Loucy (cell line): ENCODE data around the gene RBBP8.
"Not testable (repeated sequence)": the region's sequence is repeated elsewhere in the genome, so short reads cannot be mapped to it uniquely, and the experiment has no call there.

Experiments
- EZH2phosphoT487 ChIP-seq: fragments of 200-600 bp; IDR thresholded peaks from 2 replicates; pipeline ENCODE4 v1.6.1; 2018; ENCODE audit warnings: antibody characterized with exemption, mild to moderate bottlenecking, moderate library complexity, borderline replicate concordance
- TF ChIP-seq, protein P1 (sequence below): fragments of 200-600 bp; sonication (generic); conservative IDR thresholded peaks from 2 replicates; pipeline ENCODE4 v1.5.1; 2014; ENCODE audit warnings: mild to moderate bottlenecking, antibody characterized with exemption, low read length

DNA sequence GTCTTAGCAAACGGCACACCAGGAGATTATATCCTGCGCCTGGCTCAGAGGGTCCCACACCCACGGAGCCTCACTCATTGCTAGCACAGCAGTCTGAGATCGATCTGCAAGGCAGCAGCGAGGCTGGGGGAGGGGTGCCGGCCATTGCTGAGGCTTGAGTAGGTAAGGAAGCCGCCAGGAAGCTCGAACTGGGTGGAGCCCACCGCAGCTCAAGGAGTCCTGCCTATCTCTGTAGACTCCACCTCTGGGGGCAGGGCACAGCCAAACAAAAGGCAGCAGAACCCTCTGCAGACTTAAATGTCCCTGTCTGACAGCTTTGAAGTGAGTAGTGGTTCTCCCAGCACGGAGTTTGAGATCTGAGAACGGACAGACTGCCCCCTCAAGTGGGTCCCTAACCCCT lies 47.4 kb upstream of the RBBP8 start:
- TF ChIP-seq, protein P1, sequence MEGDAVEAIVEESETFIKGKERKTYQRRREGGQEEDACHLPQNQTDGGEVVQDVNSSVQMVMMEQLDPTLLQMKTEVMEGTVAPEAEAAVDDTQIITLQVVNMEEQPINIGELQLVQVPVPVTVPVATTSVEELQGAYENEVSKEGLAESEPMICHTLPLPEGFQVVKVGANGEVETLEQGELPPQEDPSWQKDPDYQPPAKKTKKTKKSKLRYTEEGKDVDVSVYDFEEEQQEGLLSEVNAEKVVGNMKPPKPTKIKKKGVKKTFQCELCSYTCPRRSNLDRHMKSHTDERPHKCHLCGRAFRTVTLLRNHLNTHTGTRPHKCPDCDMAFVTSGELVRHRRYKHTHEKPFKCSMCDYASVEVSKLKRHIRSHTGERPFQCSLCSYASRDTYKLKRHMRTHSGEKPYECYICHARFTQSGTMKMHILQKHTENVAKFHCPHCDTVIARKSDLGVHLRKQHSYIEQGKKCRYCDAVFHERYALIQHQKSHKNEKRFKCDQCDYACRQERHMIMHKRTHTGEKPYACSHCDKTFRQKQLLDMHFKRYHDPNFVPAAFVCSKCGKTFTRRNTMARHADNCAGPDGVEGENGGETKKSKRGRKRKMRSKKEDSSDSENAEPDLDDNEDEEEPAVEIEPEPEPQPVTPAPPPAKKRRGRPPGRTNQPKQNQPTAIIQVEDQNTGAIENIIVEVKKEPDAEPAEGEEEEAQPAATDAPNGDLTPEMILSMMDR: not testable (repeated sequence)
- TF ChIP-seq EZH2phosphoT487: not testable (repeated sequence)
